ENCODE measurements around the gene FAM136A. TPM values are rescaled to one million over a fixed set of nuclear protein-coding genes. Genes with fewer than 3 reads are reported as not detected.

Gene FAM136A
- total RNA-seq, 1 donor from 2014 or later, result 26.0 TPM

DNA sequence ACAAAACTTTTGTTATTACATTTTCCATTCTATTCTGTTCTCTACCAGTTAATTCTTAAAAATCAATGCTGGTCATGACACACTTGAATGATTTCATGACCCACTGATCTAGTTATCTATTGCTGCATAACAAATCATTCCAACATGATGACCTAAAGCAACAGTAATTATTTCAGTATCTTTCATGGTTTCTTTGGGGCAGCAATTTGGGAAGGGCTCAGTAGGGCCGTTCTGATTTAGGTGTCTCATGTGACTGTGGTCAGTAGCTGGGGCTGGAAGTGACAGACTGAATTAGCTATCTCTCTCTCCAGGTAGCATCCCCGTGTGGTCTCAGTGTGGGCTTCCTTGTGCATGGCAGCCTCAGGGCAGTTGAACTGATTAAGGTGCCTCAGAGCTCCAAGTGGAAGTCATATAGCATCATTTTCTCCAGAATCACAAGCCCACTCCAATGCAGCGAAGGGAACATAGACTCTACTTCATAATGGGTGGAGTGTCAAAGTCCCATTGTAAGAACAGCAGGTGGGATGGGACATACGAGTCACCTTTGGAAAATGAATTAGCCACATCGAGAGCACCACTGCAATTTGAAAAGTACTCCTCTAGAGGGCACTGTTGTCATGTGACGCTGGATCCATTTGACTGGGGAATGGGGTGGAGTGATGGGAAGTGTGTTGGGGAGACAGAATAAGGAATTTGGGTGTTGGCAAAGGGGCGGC lies 39.1 kb upstream of the FAM136A start:
- TF ChIP-seq, protein P1, sequence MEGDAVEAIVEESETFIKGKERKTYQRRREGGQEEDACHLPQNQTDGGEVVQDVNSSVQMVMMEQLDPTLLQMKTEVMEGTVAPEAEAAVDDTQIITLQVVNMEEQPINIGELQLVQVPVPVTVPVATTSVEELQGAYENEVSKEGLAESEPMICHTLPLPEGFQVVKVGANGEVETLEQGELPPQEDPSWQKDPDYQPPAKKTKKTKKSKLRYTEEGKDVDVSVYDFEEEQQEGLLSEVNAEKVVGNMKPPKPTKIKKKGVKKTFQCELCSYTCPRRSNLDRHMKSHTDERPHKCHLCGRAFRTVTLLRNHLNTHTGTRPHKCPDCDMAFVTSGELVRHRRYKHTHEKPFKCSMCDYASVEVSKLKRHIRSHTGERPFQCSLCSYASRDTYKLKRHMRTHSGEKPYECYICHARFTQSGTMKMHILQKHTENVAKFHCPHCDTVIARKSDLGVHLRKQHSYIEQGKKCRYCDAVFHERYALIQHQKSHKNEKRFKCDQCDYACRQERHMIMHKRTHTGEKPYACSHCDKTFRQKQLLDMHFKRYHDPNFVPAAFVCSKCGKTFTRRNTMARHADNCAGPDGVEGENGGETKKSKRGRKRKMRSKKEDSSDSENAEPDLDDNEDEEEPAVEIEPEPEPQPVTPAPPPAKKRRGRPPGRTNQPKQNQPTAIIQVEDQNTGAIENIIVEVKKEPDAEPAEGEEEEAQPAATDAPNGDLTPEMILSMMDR (IDR thresholded peaks at IDR 0.05; ENCODE audit: borderline replicate concordance), result peak; percentile 82
- DNase-seq, result no peak
- intact Hi-C loops (cut with micrococcal nuclease), result loop anchor here (5.0 kb wide), 1 partner anchor 276 kb away; no protein-coding TSS in a partner anchor
- Histone ChIP-seq H3K36me3 (no peaks in the 10 kb centered on the region), H3K27me3 (ENCODE audit: low read depth) (peaks cover 46% of the 10 kb centered on the region), H3K4me3 (no peak overlapping the region), H3K4me1 (no peaks in the 10 kb centered on the region), H3K27ac (replicated peaks) (no peak overlapping the region), H3K9me3 (replicated peaks) (no peaks in the 10 kb centered on the region)

DNA sequence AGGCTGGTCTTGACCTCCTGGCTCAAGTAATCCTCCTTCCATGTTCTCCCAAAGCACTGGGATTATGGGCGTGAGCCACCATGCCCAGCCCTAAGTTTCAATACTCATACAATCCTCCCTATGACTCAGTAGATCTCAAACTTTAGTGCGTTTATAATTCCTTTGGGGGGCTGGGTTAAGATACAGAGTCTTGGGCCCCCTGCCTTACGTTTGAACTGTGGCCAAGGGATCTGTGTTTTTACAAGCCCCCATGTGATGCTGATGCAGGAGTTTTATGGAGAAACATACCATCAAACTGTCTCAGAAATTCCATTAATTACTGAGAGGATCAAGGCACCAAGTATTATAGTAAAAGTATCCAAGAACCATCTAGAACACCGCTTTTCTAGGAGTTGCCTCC lies 38.2 kb upstream of the FAM136A start:
- TF ChIP-seq, protein P1 (IDR thresholded peaks at IDR 0.05; ENCODE audit: borderline replicate concordance), result no peak
- Histone ChIP-seq H3K27ac (replicated peaks) (no peak overlapping the region), H3K36me3 (no peaks in the 10 kb centered on the region), H3K9me3 (replicated peaks) (no peaks in the 10 kb centered on the region), H3K4me1 (no peaks in the 10 kb centered on the region), H3K27me3 (ENCODE audit: low read depth) (peaks cover 44% of the 10 kb centered on the region), H3K4me3 (no peak overlapping the region)
- no peak for DNase-seq
- intact Hi-C loops (cut with micrococcal nuclease), result loop anchor here (5.0 kb wide), 1 partner anchor 277 kb away; no protein-coding TSS in a partner anchor

DNA sequence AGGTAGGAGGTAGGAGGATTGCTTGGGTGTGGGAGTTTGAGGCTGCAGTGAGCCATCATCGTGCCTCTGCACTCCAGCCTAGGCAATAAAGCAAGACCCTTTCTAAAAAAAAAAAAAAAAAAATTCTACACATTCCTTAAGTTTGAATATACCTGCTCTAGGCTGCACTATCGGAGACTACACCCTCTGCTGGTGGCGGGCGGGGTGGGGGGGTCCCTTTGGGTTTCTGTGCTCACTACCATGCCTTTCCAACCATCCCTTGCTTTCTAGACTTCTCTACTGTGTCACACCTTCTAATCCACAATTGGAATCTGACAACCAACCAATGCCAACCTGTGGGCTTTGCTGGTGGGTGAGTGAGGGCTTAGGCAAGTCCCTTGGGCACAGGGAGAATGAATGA lies 34.7 kb upstream of the FAM136A start:
- Histone ChIP-seq H3K9me3 (replicated peaks) (no peaks in the 10 kb centered on the region), H3K27me3 (ENCODE audit: low read depth) (peaks cover 26% of the 10 kb centered on the region), H3K27ac (replicated peaks) (no peak overlapping the region), H3K4me3 (no peak overlapping the region), H3K36me3 (no peaks in the 10 kb centered on the region), H3K4me1 (no peaks in the 10 kb centered on the region)
- intact Hi-C loops (cut with micrococcal nuclease), result no loop called here
- DNase-seq, result no peak
- TF ChIP-seq, protein P1 (IDR thresholded peaks at IDR 0.05; ENCODE audit: borderline replicate concordance), result no peak

DNA sequence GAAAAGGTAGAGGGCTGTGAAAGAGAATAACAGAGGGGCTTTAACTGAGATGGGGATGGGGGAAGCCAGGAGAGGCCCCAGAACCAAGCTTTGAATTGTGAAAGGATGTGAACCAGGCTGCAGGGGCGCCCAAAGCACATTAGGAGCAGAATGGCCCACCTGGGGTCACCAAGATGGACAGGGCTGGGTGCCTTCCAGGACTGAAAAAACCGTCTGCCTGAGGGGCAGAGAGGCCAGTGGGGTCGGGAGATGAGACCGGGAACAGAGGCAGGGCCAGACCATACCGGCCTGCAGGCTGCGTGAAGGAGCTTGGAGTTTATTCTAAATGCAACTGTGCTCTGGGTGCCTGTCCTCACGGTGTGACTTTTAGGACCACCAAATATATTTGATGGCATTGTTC lies 29.1 kb upstream of the FAM136A start:
- peaks cover 15% of the 10 kb centered on the region for H3K27me3 ChIP-seq (ENCODE audit: low read depth)
- no peaks in the 10 kb centered on the region for H3K4me1 ChIP-seq
- H3K4me3 ChIP-seq, result no peak overlapping the region
- intact Hi-C loops (cut with micrococcal nuclease), result no loop called here
- H3K9me3 ChIP-seq (replicated peaks), result no peaks in the 10 kb centered on the region
- DNase-seq, result no peak
- no peaks in the 10 kb centered on the region for H3K36me3 ChIP-seq
- no peak overlapping the region for H3K27ac ChIP-seq (replicated peaks)
- TF ChIP-seq, protein P1 (IDR thresholded peaks at IDR 0.05; ENCODE audit: borderline replicate concordance), result no peak

DNA sequence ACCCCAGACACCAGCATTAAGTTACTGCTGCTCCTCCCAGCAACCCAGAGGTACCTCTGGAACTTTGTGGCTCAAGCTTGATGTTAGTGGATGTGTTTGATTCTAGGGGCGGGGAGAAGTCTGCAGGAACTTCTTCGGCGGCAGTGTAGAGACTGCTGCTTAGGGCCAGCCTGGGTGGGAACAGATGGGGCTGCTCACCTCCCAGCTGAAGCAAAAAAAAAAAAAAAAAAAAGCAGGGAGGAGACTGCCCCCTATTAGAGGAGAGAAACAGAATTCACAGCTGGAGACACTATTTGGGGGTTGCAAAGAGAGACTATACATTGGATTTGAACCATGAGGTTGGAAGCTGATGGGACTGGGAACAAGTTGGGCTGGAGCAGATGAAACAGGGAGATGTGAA lies 28.6 kb upstream of the FAM136A start:
- H3K36me3 ChIP-seq, result no peaks in the 10 kb centered on the region
- peaks cover 10% of the 10 kb centered on the region for H3K27me3 ChIP-seq (ENCODE audit: low read depth)
- no peaks in the 10 kb centered on the region for H3K9me3 ChIP-seq (replicated peaks)
- H3K4me3 ChIP-seq, result no peak overlapping the region
- DNase-seq, result no peak
- intact Hi-C loops (cut with micrococcal nuclease), result no loop called here
- no peaks in the 10 kb centered on the region for H3K4me1 ChIP-seq
- no peak overlapping the region for H3K27ac ChIP-seq (replicated peaks)
- TF ChIP-seq, protein P1 (IDR thresholded peaks at IDR 0.05; ENCODE audit: borderline replicate concordance), result no peak

Measured in left ventricle myocardium inferior (tissue), 1 donor.